Measurements from ENCODE around the gene ADGRE3. TPM values are rescaled to one million over a fixed set of nuclear protein-coding genes. Genes with fewer than 3 reads are reported as not detected.

Gene ADGRE3
- total and polyA plus RNA-seq, 2 of the 8 experiments (the other 6 are each of a cell fraction or from before 2014, with no cell fraction given): not detected

- no peaks in the 10 kb centered on the region for H3K79me1 ChIP-seq (ENCODE audit: low read depth, low read length)
- H2AFZ ChIP-seq (ENCODE audit: low read length): no peak overlapping the region
- no peak overlapping the region for H2BK5ac ChIP-seq (ENCODE audit: low read depth, low read length)
- H3K18ac ChIP-seq (ENCODE audit: extremely low read depth, low read length): no peak overlapping the region
- H3K27ac ChIP-seq (ENCODE audit: low read depth, low read length): no peak overlapping the region
- no peaks in the 10 kb centered on the region for H3K36me3 ChIP-seq (ENCODE audit: control insufficient read depth in 2 of 4, insufficient read depth in 4 of 4, low read length in 3 of 4)
- no peak overlapping the region for H4K5ac ChIP-seq (ENCODE audit: insufficient read length, low read depth, low read length)
- ChIA-PET POLR2A (ENCODE audit: partially characterized antibody) (no interaction called here), CTCF (ENCODE audit: partially characterized antibody) (interaction anchor here (1.0 kb wide), 1 partner anchor 62 kb away, joined by 5 read pairs; no protein-coding TSS in a partner anchor)
- no peak overlapping the region for H2BK20ac ChIP-seq (ENCODE audit: low read length)
- no peaks in the 10 kb centered on the region for H3K23me2 ChIP-seq (ENCODE audit: low read depth, low read length)
- H3K4me1 ChIP-seq (replicated peaks in 1 of 4; ENCODE audit: control insufficient read depth in 3 of 4, insufficient read depth in 4 of 4, low read length in 3 of 4): no peaks in the 10 kb centered on the region
- no peak overlapping the region for H3K23ac ChIP-seq (ENCODE audit: insufficient read length)
- no peak overlapping the region for H3K4ac ChIP-seq (replicated peaks; ENCODE audit: insufficient read length, low read depth, low read length)
- H2BK15ac ChIP-seq (ENCODE audit: low read length): no peak overlapping the region
- no peak overlapping the region for H2BK120ac ChIP-seq (replicated peaks; ENCODE audit: low read depth, low read length)
- H3K27me3 ChIP-seq (replicated peaks in 1 of 4; ENCODE audit: control insufficient read depth in 3 of 4, extremely low read depth in 1 of 4, insufficient read depth in 3 of 4, low read length in 3 of 4): no peaks in the 10 kb centered on the region
- no peaks in the 10 kb centered on the region for H4K20me1 ChIP-seq (replicated peaks in 1 of 2; ENCODE audit: control insufficient read depth in 1 of 2, insufficient read depth in 2 of 2, low read length in 2 of 2)
- H3K14ac ChIP-seq (ENCODE audit: insufficient read length): no peak overlapping the region
- H3K79me2 ChIP-seq (ENCODE audit: control insufficient read depth in 1 of 2, insufficient read depth in 2 of 2, low read length in 2 of 2): no peaks in the 10 kb centered on the region
- no peak overlapping the region for H3K4me3 ChIP-seq (ENCODE audit: extremely low read depth in 1 of 4, insufficient read depth in 2 of 4, low read depth in 3 of 4, low read length in 4 of 4)
- 59% methylated on average over 3 of the region's 3 CpGs; no CpG with 5 or more reads in 1 of the 2 experiments for WGBS, 2 experiments (ENCODE audit: extremely low coverage in 1 of 2, insufficient coverage in 1 of 2, insufficient read length in 1 of 2, insufficient replicate concordance in 2 of 2, low coverage in 1 of 2, low lambda C conversion rate in 2 of 2, missing lambda C conversion rate in 1 of 2)
- H3K4me2 ChIP-seq (ENCODE audit: insufficient read depth in 1 of 2, low read depth in 2 of 2, low read length in 2 of 2): no peak overlapping the region
- no peak overlapping the region for H3K56ac ChIP-seq (replicated peaks; ENCODE audit: insufficient read length, low read depth, low read length)
- H4K8ac ChIP-seq (ENCODE audit: extremely low read depth, insufficient read depth, low read length): no peak overlapping the region
- DNase-seq (ENCODE audit: low read depth in 1 of 2, low spot score in 2 of 2): no peak
- no peak for FAIRE-seq
- H3K9ac ChIP-seq (replicated peaks in 1 of 4; ENCODE audit: extremely low read depth in 1 of 4, low read depth in 3 of 4, low read length in 3 of 4): no peak overlapping the region
- no peak overlapping the region for H2BK12ac ChIP-seq (ENCODE audit: low read depth, low read length)
- no peak overlapping the region for H2AK5ac ChIP-seq (ENCODE audit: low read depth, low read length)
- H3K9me3 ChIP-seq (ENCODE audit: insufficient read depth in 2 of 2, low read depth in 1 of 2, low read length in 1 of 2): peaks cover 54 to 67% of the 10 kb centered on the region in 2 experiments
- no peak overlapping the region for H4K91ac ChIP-seq (replicated peaks; ENCODE audit: insufficient read length, low read length)
- TF ChIP-seq CREB1 (IDR thresholded peaks at IDR 0.05) (no peak), SIX5 (IDR thresholded peaks at IDR 0.05; ENCODE audit: low read depth, low read length) (no peak), PHF8 (conservative IDR thresholded peaks at IDR 0.05; ENCODE audit: low read depth, low read length) (no peak), TAF7 (optimal IDR thresholded peaks at IDR 0.05; ENCODE audit: borderline replicate concordance, low read depth, low read length) (no peak), SRF (IDR thresholded peaks at IDR 0.05; ENCODE audit: low read depth, low read length) (no peak), CHD2 (IDR thresholded peaks at IDR 0.05; ENCODE audit: low read length) (no peak), CTBP2 (IDR thresholded peaks at IDR 0.05; ENCODE audit: borderline replicate concordance, insufficient read depth, insufficient read length, low read length) (no peak), USF2 (IDR thresholded peaks at IDR 0.05; ENCODE audit: low read length) (no peak), KDM4A (IDR thresholded peaks at IDR 0.05; ENCODE audit: low read depth, low read length, severe bottlenecking) (no peak), CHD1 (IDR thresholded peaks at IDR 0.05; ENCODE audit: low read depth, low read length) (no peak), SP1 (IDR thresholded peaks at IDR 0.05; ENCODE audit: low read depth, low read length) (no peak), NANOG (IDR thresholded peaks at IDR 0.05; ENCODE audit: insufficient read depth, low read depth, low read length, poor library complexity, severe bottlenecking) (no peak), EP300 (IDR thresholded peaks at IDR 0.05; ENCODE audit: borderline replicate concordance in 1 of 2, low read depth in 2 of 2, low read length in 2 of 2) (no peak), SP2 (IDR thresholded peaks at IDR 0.05; ENCODE audit: low read length) (no peak)
These were observed 4.7 kb downstream of the ADGRE3 start for GRCh38 chr19:14669940-14670339.
